Common myeloid progenitor, CD34-positive (primary cell): ENCODE results near the gene FRMPD1.
A peak's percentile ranks its signal among the peaks of the same experiment; 100 is the strongest.

Experiments
- CTCF ChIA-PET: fragments of 350-600 bp; sonication (Branson Sonifier 250); formaldehyde crosslinking; loops from one replicate; lab custom pipeline; 2021; ENCODE audit warnings: antibody characterized with exemption; lab: Charles Lee
- POLR2A ChIA-PET: fragments of 350-600 bp; sonication (Branson Sonifier 250); formaldehyde crosslinking; loops from one replicate; lab custom pipeline; 2021; ENCODE audit warnings: antibody characterized with exemption; lab: Charles Lee
- DNase-seq, 3 donors: peaks; one replicate each; pipeline versions ENCODE4 v3.0.0 to v3.0.0-alpha.2; 2013
- H3K27ac ChIP-seq, 2 experiments: 1 replicate in 1 of 2; 2 replicates in 1 of 2; pipeline ENCODE4 v1.7.0; 2013; ENCODE audit warnings: inconsistent platforms in 2 of 2, low read length in 2 of 2, mild to moderate bottlenecking in 2 of 2, low read depth in 1 of 2, moderate library complexity in 1 of 2; ENCODE audit not compliant: severe bottlenecking in 2 of 2, insufficient read depth in 1 of 2, poor library complexity in 1 of 2
- H3K27me3 ChIP-seq, 5 experiments: replicated peaks in 2 of 5; 1 replicate in 3 of 5; 2 replicates in 2 of 5; pipeline versions ENCODE4 v1.6.1 to v1.7.0; 2013; ENCODE audit warnings: low read length in 4 of 5, mild to moderate bottlenecking in 2 of 5, moderate library complexity in 2 of 5, inconsistent platforms in 1 of 5; ENCODE audit not compliant: insufficient read depth in 5 of 5, control insufficient read depth in 4 of 5
- H3K36me3 ChIP-seq, 4 experiments: 1 replicate in 2 of 4; 2 replicates in 2 of 4; pipeline versions ENCODE4 v1.6.1 to v1.7.0; 2013; ENCODE audit warnings: low read length in 3 of 4, control low read depth in 1 of 4, mild to moderate bottlenecking in 1 of 4; ENCODE audit not compliant: control insufficient read depth in 4 of 4, insufficient read depth in 4 of 4
- H3K4me1 ChIP-seq, 4 experiments: 1 replicate in 3 of 4; 2 replicates in 1 of 4; pipeline versions ENCODE4 v1.6.1 to v1.7.1; 2013; ENCODE audit warnings: low read length in 3 of 4, mild to moderate bottlenecking in 3 of 4, control low read depth in 1 of 4, inconsistent platforms in 1 of 4, moderate library complexity in 1 of 4; ENCODE audit not compliant: control insufficient read depth in 4 of 4, insufficient read depth in 4 of 4; ENCODE audit errors: control extremely low read depth in 1 of 4
- H3K4me3 ChIP-seq, 7 experiments: 1 replicate in 4 of 7; 2 replicates in 3 of 7; pipeline versions ENCODE4 v1.5.1 to v1.7.0; 2013; ENCODE audit warnings: mild to moderate bottlenecking in 7 of 7, low read length in 6 of 7, moderate library complexity in 6 of 7, inconsistent platforms in 2 of 7, low read depth in 2 of 7, control low read depth in 1 of 7; ENCODE audit not compliant: insufficient read depth in 4 of 7, control insufficient read depth in 1 of 7; ENCODE audit errors: extremely low read depth in 1 of 7
- H3K9me3 ChIP-seq, 5 experiments: 1 replicate in 4 of 5; 2 replicates in 1 of 5; pipeline versions ENCODE4 v1.6.1 to v1.7.1; 2013; ENCODE audit warnings: low read length in 4 of 5, mild to moderate bottlenecking in 2 of 5, inconsistent platforms in 1 of 5, low read depth in 1 of 5, moderate library complexity in 1 of 5; ENCODE audit not compliant: control insufficient read depth in 4 of 5, insufficient read depth in 2 of 5; ENCODE audit errors: control extremely low read depth in 1 of 5
- WGBS: methylation state at CpG from one replicate; pipeline ENCODE4 v1.1.5; 2013; ENCODE audit not compliant: insufficient coverage; 5-methylcytosine and 5-hydroxymethylcytosine counted together

FRMPD1 gene

DNA sequence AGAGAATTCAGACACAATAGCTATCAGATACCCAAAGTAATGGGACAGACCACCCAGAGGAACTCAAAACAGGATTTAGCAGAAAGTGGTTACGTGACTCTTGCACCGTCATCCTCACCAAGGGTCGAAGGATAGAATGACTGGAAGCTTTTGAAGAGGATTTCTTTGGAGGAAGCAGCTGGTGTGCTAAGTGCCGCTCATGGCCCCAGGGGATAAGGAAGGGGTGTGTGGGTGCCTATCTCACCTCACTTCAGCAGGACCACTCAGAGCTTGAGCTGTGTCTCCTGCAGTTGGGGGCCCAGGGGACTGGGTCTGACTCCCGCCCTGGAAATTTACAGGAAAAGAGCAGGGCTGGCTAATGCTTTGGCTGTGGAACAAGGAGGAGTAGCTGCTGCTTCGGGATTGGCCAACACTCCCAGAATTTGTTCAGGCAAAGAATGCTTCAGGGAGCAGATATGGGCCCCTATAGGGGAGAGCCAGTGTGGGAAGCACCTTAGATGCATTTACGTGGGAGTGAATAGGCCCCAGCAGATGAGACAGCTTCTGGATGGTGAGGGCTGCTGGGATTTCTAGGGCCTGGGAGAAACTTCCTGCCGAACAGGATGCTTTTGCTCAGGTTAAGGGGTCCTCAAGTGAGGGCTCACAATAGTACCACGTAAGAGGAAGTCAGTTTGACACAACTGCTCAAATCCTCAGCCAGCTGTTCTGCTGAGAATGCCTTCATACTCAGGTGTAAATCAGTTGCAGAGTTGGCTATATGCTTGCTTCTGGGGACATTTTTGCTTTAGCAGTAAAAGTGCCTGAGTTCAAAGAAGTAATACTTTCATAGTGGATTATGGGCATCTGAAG is 29.3 kb upstream of the FRMPD1 start:
- Histone ChIP-seq H3K27ac (no peak overlapping the region), H3K4me1 (peaks cover 0 to 10% (median 7%) of the 10 kb centered on the region in 4 experiments), H3K4me3 (no peak overlapping the region), H3K9me3 (no peaks in the 10 kb centered on the region), H3K36me3 (no peaks in the 10 kb centered on the region), H3K27me3 (no peaks in the 10 kb centered on the region)
- peak; percentile 26 to 90 (median 83) for DNase-seq
- ChIA-PET POLR2A (interaction anchor here (0.5 to 0.8 kb wide), 2 partner anchors 29 to 68 kb away, joined by 4 read pairs; partner anchors contain the start of gene TOMM5), CTCF (interaction anchor here (1.4 kb wide), 1 partner anchor 13 kb away, joined by 4 read pairs; no protein-coding TSS in a partner anchor)
- WGBS, result 33% methylated on average over 9 of the region's 9 CpGs

DNA sequence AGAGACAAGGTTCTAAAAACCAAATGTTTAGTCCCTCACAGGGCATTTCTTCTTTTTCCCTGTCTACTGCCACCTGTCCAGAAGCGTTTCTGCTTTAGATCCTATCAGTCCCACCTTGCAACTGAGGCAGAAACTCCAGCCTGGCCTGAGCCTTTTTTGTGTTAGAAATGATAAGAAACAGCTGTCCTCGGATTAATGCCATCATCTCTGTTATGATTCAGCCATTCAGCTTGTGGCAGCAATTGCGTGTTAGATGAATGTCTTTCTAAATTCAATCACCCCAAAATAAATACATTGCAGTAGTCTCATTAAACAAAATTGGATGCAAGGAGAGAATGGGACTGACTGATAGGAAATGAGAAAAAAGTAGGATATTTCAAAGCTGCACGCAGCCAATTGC is 28.3 kb upstream of the FRMPD1 start:
- WGBS, result 100% methylated on average over 2 of the region's 4 CpGs
- DNase-seq, result no peak
- Histone ChIP-seq H3K27me3 (peaks cover 0 to 2% (median 0%) of the 10 kb centered on the region in 5 experiments), H3K9me3 (no peaks in the 10 kb centered on the region), H3K36me3 (no peaks in the 10 kb centered on the region), H3K4me1 (peaks cover 0 to 10% (median 7%) of the 10 kb centered on the region in 4 experiments), H3K4me3 (no peak overlapping the region), H3K27ac (no peak overlapping the region)
- ChIA-PET POLR2A (no interaction called here), CTCF (interaction anchor here (1.2 to 1.4 kb wide), 2 partner anchors 12 to 45 kb away, joined by 3 to 4 read pairs; no protein-coding TSS in a partner anchor)

DNA sequence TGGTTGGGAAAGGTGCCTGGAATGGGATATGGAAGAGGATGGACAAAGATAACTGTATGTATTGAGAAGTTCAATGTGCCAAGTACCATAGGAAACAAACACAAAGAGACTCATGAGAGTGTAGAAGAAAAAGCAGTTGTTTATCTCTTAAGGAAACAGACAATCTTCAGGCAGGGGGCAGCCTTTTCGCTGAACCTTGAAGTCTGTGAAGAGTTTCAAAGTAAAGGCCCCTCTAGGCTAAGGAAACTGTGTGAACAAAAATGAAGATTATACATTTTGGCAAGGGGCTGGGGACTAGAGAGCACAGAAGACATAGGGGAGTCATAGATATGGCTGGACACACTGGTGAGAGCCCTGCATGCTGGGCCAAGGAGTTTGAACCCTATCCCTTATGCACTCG is 27.5 kb upstream of the FRMPD1 start:
- WGBS, result 100% methylated on average over 2 of the region's 2 CpGs
- H3K27ac ChIP-seq, result no peak overlapping the region
- no peaks in the 10 kb centered on the region for H3K9me3 ChIP-seq
- DNase-seq, result no peak
- POLR2A ChIA-PET, result no interaction called here
- H3K4me3 ChIP-seq, result no peak overlapping the region
- peaks cover 0 to 10% (median 7%) of the 10 kb centered on the region in 4 experiments for H3K4me1 ChIP-seq
- CTCF ChIA-PET, result interaction anchor here (1.2 kb wide), 1 partner anchor 44 kb away, joined by 3 read pairs; no protein-coding TSS in a partner anchor
- H3K27me3 ChIP-seq, result peaks cover 0 to 2% (median 0%) of the 10 kb centered on the region in 5 experiments
- H3K36me3 ChIP-seq, result no peaks in the 10 kb centered on the region

- Histone ChIP-seq H3K4me3 (no peak overlapping the region), H3K9me3 (no peaks in the 10 kb centered on the region), H3K4me1 (peaks cover 0 to 10% (median 7%) of the 10 kb centered on the region in 4 experiments), H3K36me3 (no peaks in the 10 kb centered on the region), H3K27ac (no peak overlapping the region), H3K27me3 (peaks cover 0 to 2% (median 0%) of the 10 kb centered on the region in 5 experiments)
- POLR2A ChIA-PET, result no interaction called here
- DNase-seq, result no peak
- CTCF ChIA-PET, result no interaction called here
- WGBS, result no CpG with 5 or more reads among the region's 1 CpG
These were observed 26.7 kb upstream of the FRMPD1 start for GRCh38 chr9:37624073-37624472.

- Histone ChIP-seq H3K9me3 (no peaks in the 10 kb centered on the region), H3K4me1 (peaks cover 0 to 10% (median 7%) of the 10 kb centered on the region in 4 experiments), H3K27me3 (peaks cover 0 to 2% (median 0%) of the 10 kb centered on the region in 5 experiments), H3K4me3 (no peak overlapping the region), H3K27ac (no peak overlapping the region), H3K36me3 (no peaks in the 10 kb centered on the region)
- ChIA-PET CTCF (interaction anchor here (0.9 to 1.1 kb wide), 3 partner anchors 26 to 33 kb away, joined by 3 read pairs; partner anchors contain the start of gene TOMM5), POLR2A (no interaction called here)
- 47% methylated on average over 5 of the region's 5 CpGs for WGBS
- peak in 1 of 3 donors; percentile 13 for DNase-seq
These were observed 25.6 kb upstream of the FRMPD1 start for GRCh38 chr9:37625036-37625757.

- POLR2A ChIA-PET, result no interaction called here
- 94% methylated on average over 12 of the region's 12 CpGs for WGBS
- Histone ChIP-seq H3K27me3 (peaks cover 0 to 2% (median 0%) of the 10 kb centered on the region in 5 experiments), H3K36me3 (no peaks in the 10 kb centered on the region), H3K27ac (no peak overlapping the region), H3K4me3 (no peak overlapping the region), H3K9me3 (no peaks in the 10 kb centered on the region), H3K4me1 (peaks cover 0 to 10% (median 7%) of the 10 kb centered on the region in 4 experiments)
- CTCF ChIA-PET, result interaction anchor here (0.7 to 1.1 kb wide), 3 partner anchors 26 to 462 kb away, joined by 3 to 4 read pairs (median 3); partner anchors contain the start of gene TOMM5
- DNase-seq, result no peak
These were observed 25.0 kb upstream of the FRMPD1 start for GRCh38 chr9:37625758-37626147.
